CD4-positive, alpha-beta T cell treated with Interleukin-17A for 4 hours (primary cell): ENCODE results near the gene ATG13.
A peak's percentile ranks its signal among the peaks of the same experiment; 100 is the strongest.
"Not testable (repeated sequence)": the region's sequence is repeated elsewhere in the genome, so short reads cannot be mapped to it uniquely, and the experiment has no call there.

ENCODE experiments used
- DNase-seq: peaks from one replicate; pipeline ENCODE4 v3.0.0-alpha.2; 2020; ENCODE audit warnings: mixed read lengths

Gene ATG13

GRCh38 chr11:46700241-46701077 lies 83.1 kb downstream of the ATG13 start, which contains the start of the genes ARHGAP1 and ZNF408:
Gene ARHGAP1 (minus strand): TSS chr11:46700619. CDS start chr11:46696107, 4,512 bp downstream.
Gene ZNF408 (plus strand): TSS chr11:46701031. CDS start chr11:46701048, 17 bp downstream.
- peak; percentile 99 for DNase-seq

GRCh38 chr11:46701078-46701654 lies 83.8 kb downstream of the ATG13 start:
- DNase-seq: no peak

- DNase-seq: no peak
Measured at GRCh38 chr11:46705070-46705688, 87.8 kb downstream of the ATG13 start.

GRCh38 chr11:46706886-46707285 lies 89.5 kb downstream of the ATG13 start:
- DNase-seq: no peak

DNA sequence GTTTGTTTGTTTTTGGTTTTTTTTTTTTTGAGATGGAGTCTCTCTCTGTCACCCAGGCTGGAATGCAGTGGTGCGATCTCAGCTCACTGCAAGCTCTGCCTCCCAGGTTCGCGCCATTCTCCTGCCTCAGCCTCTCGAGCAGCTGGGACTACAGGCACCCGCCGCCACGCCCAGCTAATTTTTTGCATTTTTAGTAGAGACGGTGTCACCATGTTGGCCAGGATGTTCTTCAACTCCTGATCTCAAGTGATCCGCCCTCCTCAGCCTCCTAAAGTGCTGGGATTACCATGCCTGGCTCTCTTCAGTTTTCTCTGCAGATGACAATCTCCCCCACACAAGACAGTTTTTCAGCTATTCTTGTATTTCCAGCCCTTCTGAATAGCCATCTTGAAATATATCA lies 92.0 kb downstream of the ATG13 start:
- not testable (repeated sequence) for DNase-seq

- DNase-seq: no peak
Measured at GRCh38 chr11:46710821-46711269, 93.5 kb downstream of the ATG13 start.

GRCh38 chr11:46711303-46711702 lies 94.0 kb downstream of the ATG13 start:
- no peak for DNase-seq

DNA sequence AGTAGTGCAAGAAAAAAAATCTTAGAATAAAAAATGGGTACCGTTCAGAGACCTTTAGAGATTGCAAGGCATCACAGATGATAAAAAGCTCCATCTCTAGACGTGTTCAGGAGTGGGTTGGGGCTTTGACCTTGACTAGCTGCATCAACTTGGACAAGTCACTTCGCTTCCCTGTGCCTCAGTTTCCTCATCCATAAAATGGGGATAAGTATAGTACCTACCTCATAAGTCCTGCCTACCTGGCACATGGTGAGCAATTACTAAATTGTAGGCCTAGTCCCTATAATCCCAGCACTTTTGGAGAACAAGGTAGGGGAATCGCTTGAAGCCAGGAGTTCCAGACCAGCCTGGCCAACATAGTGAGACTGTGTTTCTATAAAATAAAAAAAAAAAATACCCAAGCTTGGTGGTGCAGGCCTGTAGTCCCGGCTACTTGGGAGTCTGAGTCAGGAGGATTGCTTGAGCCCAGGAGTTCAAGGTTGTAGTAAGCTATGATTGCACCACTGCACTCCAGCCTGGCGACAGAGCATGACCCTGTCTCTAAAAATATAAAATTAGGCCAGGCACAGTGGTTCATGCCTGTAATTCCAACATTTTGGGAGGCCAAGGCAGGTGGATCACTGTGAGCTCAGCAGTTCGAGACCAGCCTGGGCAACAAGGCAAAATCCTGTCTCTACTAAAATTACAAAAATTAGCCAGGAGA lies 95.7 kb downstream of the ATG13 start:
- no peak for DNase-seq

GRCh38 chr11:46717825-46718154 lies 100.4 kb downstream of the ATG13 start:
- not testable (repeated sequence) for DNase-seq

DNA sequence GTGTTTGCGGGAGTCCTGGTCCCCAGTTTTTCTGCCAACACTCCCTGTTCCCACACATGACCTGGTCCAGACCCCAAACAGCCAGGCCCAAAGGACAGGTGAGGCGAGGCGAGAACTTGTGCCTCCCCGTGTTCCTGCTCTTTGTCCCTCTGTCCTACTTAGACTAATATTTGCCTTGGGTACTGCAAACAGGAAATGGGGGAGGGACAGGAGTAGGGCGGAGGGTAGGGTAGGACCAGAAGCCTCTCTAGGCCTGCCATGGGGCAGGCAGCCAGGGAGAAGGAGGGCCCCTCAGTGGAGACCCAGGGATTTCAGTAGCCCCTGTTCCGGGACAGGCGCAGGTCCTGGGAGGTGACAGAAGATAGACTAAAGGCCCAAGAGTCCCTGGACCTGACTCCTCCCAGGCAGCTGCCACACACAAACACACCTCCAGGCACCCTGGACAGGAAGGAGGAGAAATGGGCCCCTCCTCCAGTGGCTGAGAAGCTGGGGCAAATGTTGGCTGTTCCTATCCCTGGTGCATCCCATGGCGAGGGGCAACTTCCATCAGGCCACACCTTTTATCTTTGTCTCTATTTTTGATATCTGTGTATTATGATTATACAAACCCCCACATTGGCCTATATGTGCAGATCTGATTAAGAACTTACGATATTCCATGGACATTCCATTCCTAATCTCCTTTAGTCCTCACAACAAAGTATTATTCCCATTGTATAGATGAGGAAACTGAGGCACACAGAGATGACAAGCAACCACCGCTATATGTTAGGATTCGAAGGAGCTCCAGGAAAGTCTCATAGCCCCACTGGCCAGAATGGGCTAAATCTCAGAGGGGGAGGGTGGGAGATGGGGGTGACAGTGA lies 101.0 kb downstream of the ATG13 start:
- no peak for DNase-seq

DNA sequence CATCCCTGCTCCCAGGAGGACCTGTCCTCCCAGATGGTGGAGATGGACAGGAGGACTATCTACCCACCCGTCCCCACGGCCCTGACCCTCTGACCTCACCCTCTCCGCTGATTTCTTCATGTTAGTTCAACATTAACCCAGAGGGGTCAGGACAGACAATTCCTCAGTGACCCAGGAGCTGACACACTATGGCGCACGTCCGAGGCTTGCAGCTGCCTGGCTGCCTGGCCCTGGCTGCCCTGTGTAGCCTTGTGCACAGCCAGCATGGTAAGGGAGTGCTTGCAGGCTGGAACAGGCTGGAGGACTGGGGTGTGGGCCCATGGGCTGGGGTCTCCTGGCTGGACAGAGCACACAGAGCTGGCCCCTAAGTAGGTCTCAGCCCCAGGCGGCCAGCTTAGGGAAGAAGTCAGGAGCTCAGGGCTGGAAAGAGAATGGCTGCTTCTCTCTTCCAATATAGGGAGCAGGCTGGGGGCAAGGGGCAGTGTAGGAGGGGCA lies 101.7 kb downstream of the ATG13 start, which contains the start of gene F2:
Gene F2, plus strand, starts transcription at position 166 of the 495 bp plus-strand sequence. Its CDS starts 23 bp downstream, at position 189.
- DNase-seq: no peak

DNA sequence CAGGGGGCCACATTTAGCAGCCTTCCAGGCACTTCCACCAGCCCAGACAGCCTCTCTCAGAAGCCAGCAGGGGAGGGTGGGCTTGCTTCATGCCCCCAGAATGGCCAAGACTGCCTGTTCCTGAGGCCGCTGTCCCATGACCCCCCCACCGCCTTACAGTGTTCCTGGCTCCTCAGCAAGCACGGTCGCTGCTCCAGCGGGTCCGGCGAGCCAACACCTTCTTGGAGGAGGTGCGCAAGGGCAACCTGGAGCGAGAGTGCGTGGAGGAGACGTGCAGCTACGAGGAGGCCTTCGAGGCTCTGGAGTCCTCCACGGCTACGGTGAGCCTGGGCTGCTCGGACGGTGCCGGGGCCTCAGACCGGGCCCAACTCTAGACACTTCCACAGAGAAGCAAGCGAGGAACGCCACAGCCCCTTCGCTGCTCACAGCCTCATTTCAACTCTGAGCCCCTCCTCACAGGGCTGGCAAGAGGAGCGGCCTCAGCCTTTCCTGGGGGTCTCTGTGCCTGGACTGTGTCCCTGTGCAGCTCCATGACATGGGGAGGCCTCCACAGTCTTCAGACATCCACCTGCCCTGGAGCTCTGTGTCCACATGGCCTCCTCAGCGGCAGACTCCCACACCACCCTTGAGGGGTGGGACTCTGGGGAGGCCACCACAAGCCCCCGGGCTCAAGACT lies 102.3 kb downstream of the ATG13 start:
- DNase-seq: no peak

DNA sequence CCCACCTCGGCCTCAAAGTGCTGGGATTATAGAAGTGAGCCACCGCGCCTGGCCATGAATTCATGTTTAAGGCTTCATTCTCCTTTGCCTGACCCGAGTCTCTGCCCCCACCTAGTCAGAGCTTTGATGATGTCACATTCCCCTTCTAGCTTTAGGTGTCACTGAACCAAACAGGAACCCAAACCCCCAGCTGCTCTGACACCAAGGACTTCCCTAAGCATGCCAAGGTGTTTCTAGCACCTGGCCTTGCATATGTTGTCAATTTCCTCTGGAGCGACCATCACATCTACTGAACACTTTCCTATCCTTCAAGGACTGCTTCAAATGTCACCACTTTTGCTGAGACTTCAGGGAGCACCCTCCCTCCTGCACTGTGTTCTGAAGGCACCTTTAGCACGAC lies 103.9 kb downstream of the ATG13 start:
- no peak for DNase-seq

GRCh38 chr11:46722566-46723358 lies 105.4 kb downstream of the ATG13 start:
- DNase-seq: no peak

- DNase-seq: no peak
Measured at GRCh38 chr11:46723359-46723680, 106.0 kb downstream of the ATG13 start.

DNA sequence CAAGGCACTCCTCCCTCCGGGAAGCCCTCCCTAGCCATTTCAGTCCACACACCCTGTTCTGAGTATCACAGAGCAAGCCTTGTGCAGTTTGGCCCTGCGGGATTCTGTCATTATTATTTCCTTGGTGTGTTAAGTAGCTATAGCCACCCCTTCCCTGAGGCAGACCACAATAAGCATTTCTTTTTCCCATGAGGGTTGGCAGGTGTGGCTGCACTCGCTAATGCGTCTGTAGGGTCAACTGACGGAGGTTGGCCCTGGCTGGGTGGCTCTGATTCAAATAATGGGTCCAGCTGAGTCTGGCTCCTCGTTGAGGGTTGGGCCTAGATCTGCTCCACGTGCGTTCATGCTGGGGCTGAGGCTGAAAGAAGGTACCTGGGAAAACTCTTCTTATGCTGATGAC lies 106.7 kb downstream of the ATG13 start:
- DNase-seq: no peak
